Breast epithelium (tissue), 4 donors: ENCODE data around the gene RELA. TPM values are rescaled to one million over a fixed set of nuclear protein-coding genes. Genes with fewer than 3 reads are reported as not detected.

ENCODE experiments used
- DNase-seq, 2 donors: peaks; one replicate each; pipeline ENCODE4 v3.0.0-alpha.2; 2019; ENCODE audit warnings: low spot score in 2 of 2
- H3K27ac ChIP-seq, 2 donors: fragments of 200-600 bp; sonication (generic) in 1 of 2; one replicate each; pipeline ENCODE4 v1.5.1; 2016 to 2019; ENCODE audit warnings: mild to moderate bottlenecking in 1 of 2
- H3K27me3 ChIP-seq, 2 donors: fragments of 200-600 bp; sonication (generic) in 1 of 2; one replicate each; pipeline versions ENCODE4 v1.5.1 to v1.6.0; 2017 to 2019; ENCODE audit warnings: control low read depth in 1 of 2, mild to moderate bottlenecking in 1 of 2
- H3K36me3 ChIP-seq: fragments of 200-600 bp; one replicate; pipeline ENCODE4 v1.5.1; 2019
- H3K4me1 ChIP-seq, 2 donors: fragments of 200-600 bp; sonication (generic); one replicate each; pipeline ENCODE4 v1.5.1; 2016 to 2019; ENCODE audit warnings: control low read depth in 1 of 2
- H3K4me3 ChIP-seq, 3 donors: fragments of 200-600 bp; sonication (generic); 1 replicate in 2 of 3; 2 replicates in 1 of 3; pipeline ENCODE4 v1.5.1; 2016 to 2019; ENCODE audit warnings: mild to moderate bottlenecking in 3 of 3, moderate library complexity in 2 of 3
- H3K9me3 ChIP-seq, 2 donors: fragments of 200-600 bp; sonication (generic) in 1 of 2; one replicate each; pipeline ENCODE4 v1.5.1; 2016 to 2019; ENCODE audit warnings: control low read depth in 1 of 2
- POLR2A ChIP-seq: fragments of 450-650 bp; IDR thresholded peaks from one replicate; pipeline ENCODE4 v1.6.1; 2016; ENCODE audit warnings: antibody characterized with exemption, mild to moderate bottlenecking, moderate library complexity
- POLR2AphosphoS5 ChIP-seq, 3 donors: sonication (generic); formaldehyde crosslinking; IDR thresholded peaks; one replicate each; pipeline ENCODE4 v1.6.1; 2017; ENCODE audit warnings: antibody characterized with exemption in 3 of 3
- intact Hi-C: fragments of 100-400 bp; cut with DNase I; formaldehyde crosslinking; loops from one replicate; pipeline ENCODE4 v1.15.1; 2023; ENCODE audit warnings: low total_unique reads
- total RNA-seq, 3 donors: library from RNA; depleted of rRNA; stranded (reverse); fragments of >200 nt; gene quantifications; one replicate each; pipeline ENCODE4 v1.1.0, GENCODE V29; 2016
- TF ChIP-seq, protein P1 (sequence below), 3 donors: fragments of 450-650 bp; IDR thresholded peaks; one replicate each; pipeline ENCODE4 v1.5.1; 2016 to 2017; ENCODE audit warnings: antibody characterized with exemption in 3 of 3, mild to moderate bottlenecking in 3 of 3, moderate library complexity in 3 of 3

The RELA gene
- total RNA-seq, 3 donors from 2014 or later, result 45.0 to 57.7 (median 46.2) TPM

DNA sequence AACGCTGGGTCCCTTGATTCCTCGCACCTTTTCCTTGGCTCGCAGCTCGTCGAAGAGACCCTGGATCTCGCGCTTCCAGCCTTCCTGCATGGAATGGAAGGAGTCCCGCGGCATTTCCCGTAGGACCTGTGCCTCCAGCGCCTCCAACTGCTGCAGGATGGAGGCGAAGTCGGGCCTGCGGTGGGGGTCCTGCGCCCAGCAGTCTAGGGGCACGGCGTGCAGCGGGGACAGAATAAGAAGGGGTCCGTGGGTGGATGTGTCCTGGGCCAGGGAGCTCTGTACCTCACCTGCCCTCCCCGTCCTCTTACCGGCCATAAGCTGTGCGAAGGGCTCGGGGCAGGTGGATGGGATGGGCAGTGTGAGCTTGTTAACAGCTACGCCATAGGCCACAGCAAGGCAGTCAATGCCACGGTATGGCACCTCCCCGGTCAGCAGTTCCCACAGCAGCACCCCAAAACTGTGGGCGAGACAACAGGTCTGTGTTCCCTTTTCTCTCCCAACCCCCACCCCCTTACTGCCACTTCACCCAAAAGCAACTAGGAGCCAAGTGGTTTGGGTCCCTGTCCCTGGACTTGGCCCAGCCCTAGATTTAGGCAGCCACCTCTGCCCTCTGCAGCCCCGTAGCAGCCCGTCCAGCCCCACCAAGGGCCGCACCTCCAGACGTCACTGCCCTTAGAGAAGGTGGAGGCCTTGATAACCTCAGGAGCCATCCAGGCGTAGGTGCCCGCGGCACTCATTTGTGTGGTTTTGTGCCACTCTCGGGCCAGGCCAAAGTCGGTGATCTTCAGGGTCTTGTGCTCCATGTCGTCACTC lies 54.9 kb downstream of the RELA start:
- TF ChIP-seq, protein P1, sequence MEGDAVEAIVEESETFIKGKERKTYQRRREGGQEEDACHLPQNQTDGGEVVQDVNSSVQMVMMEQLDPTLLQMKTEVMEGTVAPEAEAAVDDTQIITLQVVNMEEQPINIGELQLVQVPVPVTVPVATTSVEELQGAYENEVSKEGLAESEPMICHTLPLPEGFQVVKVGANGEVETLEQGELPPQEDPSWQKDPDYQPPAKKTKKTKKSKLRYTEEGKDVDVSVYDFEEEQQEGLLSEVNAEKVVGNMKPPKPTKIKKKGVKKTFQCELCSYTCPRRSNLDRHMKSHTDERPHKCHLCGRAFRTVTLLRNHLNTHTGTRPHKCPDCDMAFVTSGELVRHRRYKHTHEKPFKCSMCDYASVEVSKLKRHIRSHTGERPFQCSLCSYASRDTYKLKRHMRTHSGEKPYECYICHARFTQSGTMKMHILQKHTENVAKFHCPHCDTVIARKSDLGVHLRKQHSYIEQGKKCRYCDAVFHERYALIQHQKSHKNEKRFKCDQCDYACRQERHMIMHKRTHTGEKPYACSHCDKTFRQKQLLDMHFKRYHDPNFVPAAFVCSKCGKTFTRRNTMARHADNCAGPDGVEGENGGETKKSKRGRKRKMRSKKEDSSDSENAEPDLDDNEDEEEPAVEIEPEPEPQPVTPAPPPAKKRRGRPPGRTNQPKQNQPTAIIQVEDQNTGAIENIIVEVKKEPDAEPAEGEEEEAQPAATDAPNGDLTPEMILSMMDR (IDR thresholded peaks at IDR 0.05), result no peak
- TF ChIP-seq POLR2AphosphoS5 (IDR thresholded peaks at IDR 0.05), result no peak
- Histone ChIP-seq H3K4me3 (peak overlapping the region; percentile 20 to 62 (median 38)), H3K9me3 (no peaks in the 10 kb centered on the region), H3K36me3 (no peaks in the 10 kb centered on the region), H3K4me1 (peaks cover 11 to 19% of the 10 kb centered on the region in 2 donors), H3K27me3 (no peaks in the 10 kb centered on the region), H3K27ac (peak overlapping the region; percentile 29 to 95)
- no peak for DNase-seq
- intact Hi-C loops, result no loop called here

DNA sequence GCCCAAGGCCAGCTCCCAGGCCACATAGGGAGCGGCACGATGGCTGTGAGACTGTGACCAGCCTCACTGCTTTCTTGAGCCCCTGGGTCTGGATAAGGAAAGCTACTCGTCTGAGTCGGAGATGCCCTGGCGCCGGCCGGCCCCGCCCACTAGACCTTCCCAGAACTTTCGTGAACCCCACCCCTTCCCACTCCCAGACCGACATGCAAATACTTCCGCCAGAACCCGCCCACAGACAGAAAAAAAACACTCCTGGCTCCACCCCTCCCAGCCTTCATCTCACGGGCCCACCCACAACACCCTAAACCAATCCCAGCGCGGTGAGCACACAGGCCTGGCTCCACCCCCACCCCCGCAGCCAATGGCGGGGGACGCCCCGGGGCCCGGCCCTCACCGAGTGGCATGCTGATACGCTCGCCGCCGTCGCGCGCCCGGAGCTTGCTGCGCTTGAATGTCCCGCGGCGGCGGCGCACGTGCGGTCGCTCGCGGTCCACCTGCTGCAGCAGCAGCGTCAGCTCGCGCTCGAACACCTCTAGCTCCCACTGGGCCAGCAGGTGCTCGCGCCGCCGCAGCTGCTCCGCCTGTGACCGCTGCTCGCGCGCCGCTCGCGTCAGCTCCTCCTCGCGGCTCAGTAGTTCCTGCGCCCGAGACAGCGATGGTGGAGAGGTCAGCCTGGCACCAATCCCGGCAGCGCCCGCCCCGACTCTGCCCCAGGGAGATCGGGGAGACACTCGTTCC lies 55.7 kb downstream of the RELA start:
- peak; percentile 85 to 96 for DNase-seq
- Histone ChIP-seq H3K27me3 (no peaks in the 10 kb centered on the region), H3K36me3 (no peaks in the 10 kb centered on the region), H3K4me3 (peak overlapping the region; percentile 20 to 62 (median 38)), H3K9me3 (no peaks in the 10 kb centered on the region), H3K27ac (peak overlapping the region; percentile 80 to 95), H3K4me1 (peaks cover 6 to 11% of the 10 kb centered on the region in 2 donors)
- peak in 2 of 3 donors; percentile 17 to 26 for TF ChIP-seq POLR2AphosphoS5 (IDR thresholded peaks at IDR 0.05)
- no peak for TF ChIP-seq POLR2A
- TF ChIP-seq, protein P1 (IDR thresholded peaks at IDR 0.05), result no peak
- intact Hi-C loops, result no loop called here

GRCh38 chr11:65604258-65604657 lies 58.5 kb downstream of the RELA start:
- TF ChIP-seq POLR2A (no peak), POLR2AphosphoS5 (IDR thresholded peaks at IDR 0.05) (no peak)
- TF ChIP-seq, protein P1 (IDR thresholded peaks at IDR 0.05), result no peak
- no peaks in the 10 kb centered on the region for H3K27me3 ChIP-seq
- no peaks in the 10 kb centered on the region for H3K9me3 ChIP-seq
- no peak for DNase-seq
- no peak overlapping the region for H3K27ac ChIP-seq
- no peaks in the 10 kb centered on the region for H3K36me3 ChIP-seq
- no peak overlapping the region for H3K4me3 ChIP-seq
- peaks cover 0 to 5% of the 10 kb centered on the region in 2 donors for H3K4me1 ChIP-seq
- intact Hi-C loops, result no loop called here

Other genes starting within 250 kb of the RELA start
- gene NEAT1, start 240.1 kb downstream of the RELA start, total RNA-seq, result 100 to 1,000 TPM; 323 to 391 (median 351) TPM
- gene MALAT1, start 163.9 kb downstream of the RELA start, total RNA-seq, result over 10,000 TPM; 14,217 to 22,312 (median 18,959) TPM
- gene SCYL1, start 137.8 kb downstream of the RELA start, total RNA-seq, result 10 to 100 TPM; 74.1 to 83.4 (median 83.2) TPM
- gene LTBP3, start 104.6 kb downstream of the RELA start, total RNA-seq, result 10 to 100 TPM; 63.0 to 98.9 (median 95.7) TPM
- gene ZNRD2, start 92.4 kb downstream of the RELA start, total RNA-seq, result 10 to 100 TPM; 48.9 to 60.0 (median 59.4) TPM
- 10 to 100 TPM; 37.4 to 51.4 (median 40.8) TPM for gene FAM89B, start 90.4 kb downstream of the RELA start, total RNA-seq
- gene EHBP1L1, start 86.9 kb downstream of the RELA start, total RNA-seq, result 10 to 100 TPM; 28.0 to 68.8 (median 33.4) TPM
- 1 to 10 TPM in 1 of 3 donors, under 1 TPM in 2; 0.33 to 2.2 (median 0.80) TPM for gene KCNK7, start 67.1 kb downstream of the RELA start, total RNA-seq
- 10 to 100 TPM; 30.4 to 39.0 (median 36.7) TPM for gene MAP3K11, start 48.7 kb downstream of the RELA start, total RNA-seq
- gene PCNX3, start 47.1 kb downstream of the RELA start, total RNA-seq, result 10 to 100 TPM; 13.4 to 21.0 (median 20.1) TPM
- gene SIPA1, start 24.8 kb downstream of the RELA start, total RNA-seq, result 10 to 100 TPM; 18.2 to 27.9 (median 25.5) TPM
- gene KAT5, start 49.3 kb upstream of the RELA start, total RNA-seq, result 10 to 100 TPM; 50.1 to 66.7 (median 61.3) TPM
- gene RNASEH2C, start 57.9 kb upstream of the RELA start, total RNA-seq, result 100 to 1,000 TPM in 1 of 3 donors, 10 to 100 TPM in 2; 89.1 to 110 (median 99.8) TPM
- gene AP5B1, start 118.1 kb upstream of the RELA start, total RNA-seq, result 10 to 100 TPM; 15.5 to 19.3 (median 17.6) TPM
- gene OVOL1, start 124.1 kb upstream of the RELA start, total RNA-seq, result 1 to 10 TPM in 2 of 3 donors, not detected in 1; 3.6 to 5.1 TPM
- gene SNX32, start 171.0 kb upstream of the RELA start, total RNA-seq, result 1 to 10 TPM in 1 of 3 donors, under 1 TPM in 2; 0.15 to 2.3 (median 0.48) TPM
- gene CFL1, start 195.3 kb upstream of the RELA start, total RNA-seq, result 100 to 1,000 TPM; 407 to 564 (median 453) TPM
- 10 to 100 TPM; 29.8 to 44.6 (median 42.9) TPM for gene MUS81, start 197.5 kb upstream of the RELA start, total RNA-seq
- gene EFEMP2, start 209.9 kb upstream of the RELA start, total RNA-seq, result 10 to 100 TPM; 34.5 to 75.0 (median 57.0) TPM
- gene CTSW, start 216.9 kb upstream of the RELA start, total RNA-seq, result 1 to 10 TPM; 1.6 to 4.0 (median 1.9) TPM
- gene FIBP, start 225.6 kb upstream of the RELA start, total RNA-seq, result 10 to 100 TPM; 51.2 to 68.5 (median 51.7) TPM
- gene CCDC85B, start 227.8 kb upstream of the RELA start, total RNA-seq, result 10 to 100 TPM; 30.3 to 91.1 (median 41.9) TPM
- gene FOSL1, start 237.5 kb upstream of the RELA start, total RNA-seq, result 10 to 100 TPM in 1 of 3 donors, 1 to 10 TPM in 2; 2.4 to 17.0 (median 7.2) TPM